HepG2 (cell line): ENCODE measurements around the gene AXIN2. TPM values are rescaled to one million over a fixed set of nuclear protein-coding genes. Genes with fewer than 3 reads are reported as not detected.

Experiments used
- EP300 ChIP-seq, 3 experiments: sonication (generic) in 1 of 3; formaldehyde crosslinking in 1 of 3; IDR thresholded peaks; 2 replicates each; pipeline versions ENCODE4 v1.5.1 to v1.6.1; 2011 to 2020; ENCODE audit warnings: low read depth in 2 of 3, low read length in 2 of 3, borderline replicate concordance in 1 of 3, improper control_type of control experiment in 1 of 3, mild to moderate bottlenecking in 1 of 3, missing genetic modification reagents in 1 of 3, moderate library complexity in 1 of 3
- RARA ChIP-seq: IDR thresholded peaks from 2 replicates; pipeline ENCODE4 v1.6.1; 2016; ENCODE audit warnings: missing genetic modification reagents, missing compliant biosample characterization
- SMC3 ChIP-seq: IDR thresholded peaks from 2 replicates; pipeline ENCODE4 v1.6.1; 2011; ENCODE audit warnings: low read length, improper control_type of control experiment
- TEAD3 ChIP-seq: optimal IDR thresholded peaks from 2 replicates; pipeline ENCODE3; 2016; ENCODE audit warnings: borderline replicate concordance
- ZNF142 ChIP-seq: sonication (generic); formaldehyde crosslinking; IDR thresholded peaks from 2 replicates; pipeline ENCODE4 v1.4.0; 2020; ENCODE audit warnings: missing genetic modification reagents
- ZNF383 ChIP-seq: sonication (generic); formaldehyde crosslinking; IDR thresholded peaks from 2 replicates; pipeline ENCODE4 v1.4.0; 2020; ENCODE audit warnings: missing genetic modification reagents, mild to moderate bottlenecking, borderline replicate concordance
- ZNF614 ChIP-seq: IDR thresholded peaks from 2 replicates; pipeline ENCODE4 v1.6.1; 2018; ENCODE audit warnings: missing biosample characterization, missing genetic modification reagents, inconsistent platforms, borderline replicate concordance
- polyA plus RNA-seq, 8 experiments: library from polyadenylated mRNA; depleted of rRNA in 3 of 8; stranded (reverse) in 7 of 8; unstranded in 1 of 8; fragments of >200 nt; fragmentation: Illumina TruSeq in 4 of 8; extraction: Trizol in 4 of 8; gene quantifications; 2 replicates each; pipeline versions ENCODE4 v1.2.1 to v1.2.3, GENCODE V29; 2011 to 2016; ENCODE audit warnings: low read depth in 4 of 8, missing spikeins in 1 of 8, mixed read lengths in 1 of 8; ENCODE audit not compliant: insufficient read depth in 1 of 8
- total RNA-seq, 5 experiments: library from RNA; depleted of rRNA; stranded (reverse); fragments of >200 nt; fragmentation: Illumina TruSeq; extraction: Trizol; gene quantifications; 2 replicates each; pipeline ENCODE4 v1.2.3, GENCODE V29; 2016; ENCODE audit warnings: low read depth in 1 of 5
- TF ChIP-seq, protein P1 (sequence below), 2 experiments: sonication (generic) in 1 of 2; formaldehyde crosslinking in 1 of 2; IDR thresholded peaks; 2 replicates each; pipeline versions ENCODE4 v1.6.1 to v1.9.0; 2014 to 2022; ENCODE audit warnings: antibody characterized with exemption in 1 of 2, borderline replicate concordance in 1 of 2, inconsistent platforms in 1 of 2, low read depth in 1 of 2, missing genetic modification reagents in 1 of 2
- TF ChIP-seq, protein P2 (sequence below): sonication (generic); formaldehyde crosslinking; IDR thresholded peaks from 2 replicates; pipeline ENCODE4 v1.4.0; 2020; ENCODE audit warnings: missing genetic modification reagents

AXIN2 gene
- total and polyA plus RNA-seq, 2 of the 13 experiments (the other 11 are each of a cell fraction or from before 2014, with no cell fraction given) = 58.6 to 63.4 TPM

- TF ChIP-seq SMC3 (peak; percentile 9; the same call in 1 of the 2 replicates), EP300 (IDR thresholded peaks at IDR 0.05; ENCODE audit: low read depth in 2 of 2, low read length in 2 of 2) (peak; percentile 83 to 87; a peak in 3 of 4 replicates), EP300 (CRISPR knock-in tag; IDR thresholded peaks at IDR 0.05; ENCODE audit: borderline replicate concordance) (peak; percentile 89), ZNF383 (no peak), ZNF614 (0 out of 2 replicates have a peak, but pooled peaks have one; percentile 44), RARA (CRISPR knock-in tag) (peak; percentile 62; the same call in 1 of the 2 replicates), ZNF142 (no peak), TEAD3 (CRISPR knock-in tag) (peak; percentile 91)
- TF ChIP-seq, protein P1, sequence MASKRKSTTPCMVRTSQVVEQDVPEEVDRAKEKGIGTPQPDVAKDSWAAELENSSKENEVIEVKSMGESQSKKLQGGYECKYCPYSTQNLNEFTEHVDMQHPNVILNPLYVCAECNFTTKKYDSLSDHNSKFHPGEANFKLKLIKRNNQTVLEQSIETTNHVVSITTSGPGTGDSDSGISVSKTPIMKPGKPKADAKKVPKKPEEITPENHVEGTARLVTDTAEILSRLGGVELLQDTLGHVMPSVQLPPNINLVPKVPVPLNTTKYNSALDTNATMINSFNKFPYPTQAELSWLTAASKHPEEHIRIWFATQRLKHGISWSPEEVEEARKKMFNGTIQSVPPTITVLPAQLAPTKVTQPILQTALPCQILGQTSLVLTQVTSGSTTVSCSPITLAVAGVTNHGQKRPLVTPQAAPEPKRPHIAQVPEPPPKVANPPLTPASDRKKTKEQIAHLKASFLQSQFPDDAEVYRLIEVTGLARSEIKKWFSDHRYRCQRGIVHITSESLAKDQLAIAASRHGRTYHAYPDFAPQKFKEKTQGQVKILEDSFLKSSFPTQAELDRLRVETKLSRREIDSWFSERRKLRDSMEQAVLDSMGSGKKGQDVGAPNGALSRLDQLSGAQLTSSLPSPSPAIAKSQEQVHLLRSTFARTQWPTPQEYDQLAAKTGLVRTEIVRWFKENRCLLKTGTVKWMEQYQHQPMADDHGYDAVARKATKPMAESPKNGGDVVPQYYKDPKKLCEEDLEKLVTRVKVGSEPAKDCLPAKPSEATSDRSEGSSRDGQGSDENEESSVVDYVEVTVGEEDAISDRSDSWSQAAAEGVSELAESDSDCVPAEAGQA (IDR thresholded peaks at IDR 0.05; ENCODE audit: low read depth) = no peak
- TF ChIP-seq, protein P1 (CRISPR knock-in tag; IDR thresholded peaks at IDR 0.05; ENCODE audit: borderline replicate concordance) = no peak
- TF ChIP-seq, protein P2, sequence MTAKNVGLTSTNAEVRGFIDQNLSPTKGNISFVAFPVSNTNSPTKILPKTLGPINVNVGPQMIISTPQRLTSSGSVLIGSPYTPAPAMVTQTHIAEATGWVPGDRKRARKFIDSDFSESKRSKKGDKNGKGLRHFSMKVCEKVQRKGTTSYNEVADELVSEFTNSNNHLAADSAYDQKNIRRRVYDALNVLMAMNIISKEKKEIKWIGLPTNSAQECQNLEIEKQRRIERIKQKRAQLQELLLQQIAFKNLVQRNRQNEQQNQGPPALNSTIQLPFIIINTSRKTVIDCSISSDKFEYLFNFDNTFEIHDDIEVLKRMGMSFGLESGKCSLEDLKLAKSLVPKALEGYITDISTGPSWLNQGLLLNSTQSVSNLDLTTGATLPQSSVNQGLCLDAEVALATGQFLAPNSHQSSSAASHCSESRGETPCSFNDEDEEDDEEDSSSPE = no peak
These were observed 45.2 kb downstream of the AXIN2 start (continued) for GRCh38 chr17:65515959-65516948.
